PFSK-1 (cell line): ENCODE results near the gene DNAAF5.

Source experiments
- FOXP2 ChIP-seq: optimal IDR thresholded peaks from 2 replicates; pipeline ENCODE3; 2011; ENCODE audit warnings: borderline replicate concordance, control low read depth, inconsistent platforms; ENCODE audit not compliant: insufficient read depth; ENCODE audit errors: extremely low read length, extremely low read depth
- POLR2AphosphoS5 ChIP-seq: IDR thresholded peaks from 2 replicates; pipeline ENCODE4 v1.6.1; 2012; ENCODE audit warnings: low read depth, mild to moderate bottlenecking, control low read depth, low read length, moderate library complexity
- SIN3A ChIP-seq: IDR thresholded peaks from 2 replicates; pipeline ENCODE4 v1.6.1; 2012; ENCODE audit warnings: mild to moderate bottlenecking, low read length, moderate library complexity, borderline replicate concordance; ENCODE audit not compliant: insufficient read depth
- TAF1 ChIP-seq: IDR thresholded peaks from 2 replicates; pipeline ENCODE4 v1.6.1; 2012; ENCODE audit warnings: low read length, control low read depth, borderline replicate concordance; ENCODE audit not compliant: insufficient read depth
- TF ChIP-seq, protein P1 (sequence below), 2 experiments: IDR thresholded peaks; 2 replicates each; pipeline versions ENCODE4 v1.6.1 to v1.8.0; 2011 to 2012; ENCODE audit warnings: low read depth in 2 of 2, low read length in 2 of 2, control low read depth in 1 of 2, inconsistent platforms in 1 of 2, mild to moderate bottlenecking in 1 of 2, moderate library complexity in 1 of 2; ENCODE audit not compliant: insufficient read depth in 1 of 2

DNAAF5 gene

DNA sequence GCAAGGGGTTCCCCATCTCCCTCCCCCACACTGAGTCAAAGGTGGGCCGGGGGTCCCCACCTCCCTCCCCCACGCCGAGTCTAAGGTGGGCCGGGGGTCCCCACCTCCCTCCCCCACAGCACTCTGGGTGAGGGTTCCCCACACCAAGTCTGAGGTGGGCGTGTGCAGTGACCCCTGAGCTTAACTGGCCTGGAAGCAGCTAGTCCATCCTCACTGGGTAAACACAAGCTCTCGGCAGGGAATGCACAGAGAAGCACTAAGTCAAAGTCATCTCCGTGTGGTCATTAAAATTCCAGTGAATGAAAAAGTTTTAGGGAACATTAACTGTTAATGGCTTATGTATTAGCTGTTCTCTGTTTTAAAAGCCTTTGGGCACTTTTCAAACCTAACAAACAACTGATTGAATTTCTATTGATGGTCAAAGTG, 44.3 kb downstream of the DNAAF5 start:
- TF ChIP-seq TAF1 = no peak
- no peak for TF ChIP-seq FOXP2

- TF ChIP-seq TAF1 = no peak
- no peak for TF ChIP-seq FOXP2
- TF ChIP-seq, protein P1, sequence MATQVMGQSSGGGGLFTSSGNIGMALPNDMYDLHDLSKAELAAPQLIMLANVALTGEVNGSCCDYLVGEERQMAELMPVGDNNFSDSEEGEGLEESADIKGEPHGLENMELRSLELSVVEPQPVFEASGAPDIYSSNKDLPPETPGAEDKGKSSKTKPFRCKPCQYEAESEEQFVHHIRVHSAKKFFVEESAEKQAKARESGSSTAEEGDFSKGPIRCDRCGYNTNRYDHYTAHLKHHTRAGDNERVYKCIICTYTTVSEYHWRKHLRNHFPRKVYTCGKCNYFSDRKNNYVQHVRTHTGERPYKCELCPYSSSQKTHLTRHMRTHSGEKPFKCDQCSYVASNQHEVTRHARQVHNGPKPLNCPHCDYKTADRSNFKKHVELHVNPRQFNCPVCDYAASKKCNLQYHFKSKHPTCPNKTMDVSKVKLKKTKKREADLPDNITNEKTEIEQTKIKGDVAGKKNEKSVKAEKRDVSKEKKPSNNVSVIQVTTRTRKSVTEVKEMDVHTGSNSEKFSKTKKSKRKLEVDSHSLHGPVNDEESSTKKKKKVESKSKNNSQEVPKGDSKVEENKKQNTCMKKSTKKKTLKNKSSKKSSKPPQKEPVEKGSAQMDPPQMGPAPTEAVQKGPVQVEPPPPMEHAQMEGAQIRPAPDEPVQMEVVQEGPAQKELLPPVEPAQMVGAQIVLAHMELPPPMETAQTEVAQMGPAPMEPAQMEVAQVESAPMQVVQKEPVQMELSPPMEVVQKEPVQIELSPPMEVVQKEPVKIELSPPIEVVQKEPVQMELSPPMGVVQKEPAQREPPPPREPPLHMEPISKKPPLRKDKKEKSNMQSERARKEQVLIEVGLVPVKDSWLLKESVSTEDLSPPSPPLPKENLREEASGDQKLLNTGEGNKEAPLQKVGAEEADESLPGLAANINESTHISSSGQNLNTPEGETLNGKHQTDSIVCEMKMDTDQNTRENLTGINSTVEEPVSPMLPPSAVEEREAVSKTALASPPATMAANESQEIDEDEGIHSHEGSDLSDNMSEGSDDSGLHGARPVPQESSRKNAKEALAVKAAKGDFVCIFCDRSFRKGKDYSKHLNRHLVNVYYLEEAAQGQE (IDR thresholded peaks at IDR 0.05; ENCODE audit: insufficient read depth in 1 of 2, low read depth in 2 of 2, low read length in 2 of 2) = no peak
- TF ChIP-seq SIN3A = no peak
- no peak for TF ChIP-seq POLR2AphosphoS5
Measured at GRCh38 chr7:771234-772004, 44.9 kb downstream of the DNAAF5 start.

DNA sequence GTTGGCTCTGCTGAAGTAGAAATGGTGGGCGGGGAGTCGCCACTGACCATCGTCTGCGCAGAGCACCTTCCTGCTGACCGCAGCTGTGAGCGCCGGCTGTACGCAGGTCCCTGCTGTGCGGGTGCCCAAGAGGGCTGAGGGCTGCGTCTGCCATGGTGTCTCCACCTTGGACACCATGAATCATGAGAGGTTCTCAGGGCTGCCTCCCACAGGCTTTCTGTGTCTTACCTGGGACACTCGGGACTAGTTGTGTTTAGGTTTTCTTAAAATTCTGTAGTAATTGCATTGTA, 45.5 kb downstream of the DNAAF5 start:
- no peak for TF ChIP-seq FOXP2

DNA sequence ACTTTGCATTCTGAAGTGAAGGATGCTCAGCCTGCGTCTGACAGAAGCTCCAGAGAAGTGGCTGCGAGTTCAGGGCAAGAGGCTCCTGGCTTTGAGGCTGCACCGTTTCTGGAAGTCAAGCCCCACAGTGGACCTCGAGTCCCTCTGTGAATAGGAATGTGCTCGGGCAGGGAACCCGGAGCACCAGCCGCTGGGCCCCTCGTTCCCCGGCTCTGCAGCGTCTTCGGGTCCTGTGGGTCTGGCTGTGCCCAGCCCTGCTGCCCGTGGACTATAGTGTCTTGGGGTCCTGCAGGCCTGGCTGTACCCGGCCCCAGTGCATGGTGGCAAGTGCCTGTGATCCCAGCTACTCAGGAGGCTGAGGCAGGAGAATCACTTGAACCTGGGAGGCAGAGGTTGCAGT, 45.9 kb downstream of the DNAAF5 start:
- TF ChIP-seq TAF1 (no peak), SIN3A (no peak), POLR2AphosphoS5 (no peak), FOXP2 (no peak)
- TF ChIP-seq, protein P1 (IDR thresholded peaks at IDR 0.05; ENCODE audit: insufficient read depth in 1 of 2, low read depth in 2 of 2, low read length in 2 of 2) = no peak

- TF ChIP-seq, protein P1 (IDR thresholded peaks at IDR 0.05; ENCODE audit: insufficient read depth in 1 of 2, low read depth in 2 of 2, low read length in 2 of 2) = no peak
- TF ChIP-seq POLR2AphosphoS5 = no peak
- TF ChIP-seq SIN3A = no peak
- TF ChIP-seq FOXP2 = no peak
- no peak for TF ChIP-seq TAF1
Measured at GRCh38 chr7:772861-773621, 46.5 kb downstream of the DNAAF5 start.

DNA sequence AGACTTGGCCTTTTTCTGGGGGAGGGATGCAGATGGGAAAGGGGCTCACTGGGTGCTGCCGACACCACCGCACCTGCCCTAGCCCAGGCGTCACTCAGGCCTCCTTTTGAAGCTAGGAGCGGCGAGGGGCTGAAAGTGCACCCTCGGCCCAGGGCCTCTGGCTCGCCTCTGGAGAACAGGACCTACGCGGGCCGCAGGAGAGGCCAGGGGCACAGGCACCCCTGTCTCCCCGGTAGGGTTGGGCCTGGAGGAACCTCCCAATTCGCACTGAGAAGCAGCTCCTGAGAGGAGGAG, 47.1 kb downstream of the DNAAF5 start:
- TF ChIP-seq POLR2AphosphoS5 (no peak), SIN3A (no peak), TAF1 (no peak), FOXP2 (no peak)
- TF ChIP-seq, protein P1 (IDR thresholded peaks at IDR 0.05; ENCODE audit: insufficient read depth in 1 of 2, low read depth in 2 of 2, low read length in 2 of 2) = no peak
